NCI-H1105 treated with DMSO at 0.1 percent for 48 hours (cell line): ENCODE data around the gene PGAP3.
A peak's percentile ranks its signal among the peaks of the same experiment; 100 is the strongest.

Source experiments
- DNase-seq: peaks from one replicate; lab custom pipeline; 2025; lab: John Stamatoyannopoulos, UW

The PGAP3 gene

DNA sequence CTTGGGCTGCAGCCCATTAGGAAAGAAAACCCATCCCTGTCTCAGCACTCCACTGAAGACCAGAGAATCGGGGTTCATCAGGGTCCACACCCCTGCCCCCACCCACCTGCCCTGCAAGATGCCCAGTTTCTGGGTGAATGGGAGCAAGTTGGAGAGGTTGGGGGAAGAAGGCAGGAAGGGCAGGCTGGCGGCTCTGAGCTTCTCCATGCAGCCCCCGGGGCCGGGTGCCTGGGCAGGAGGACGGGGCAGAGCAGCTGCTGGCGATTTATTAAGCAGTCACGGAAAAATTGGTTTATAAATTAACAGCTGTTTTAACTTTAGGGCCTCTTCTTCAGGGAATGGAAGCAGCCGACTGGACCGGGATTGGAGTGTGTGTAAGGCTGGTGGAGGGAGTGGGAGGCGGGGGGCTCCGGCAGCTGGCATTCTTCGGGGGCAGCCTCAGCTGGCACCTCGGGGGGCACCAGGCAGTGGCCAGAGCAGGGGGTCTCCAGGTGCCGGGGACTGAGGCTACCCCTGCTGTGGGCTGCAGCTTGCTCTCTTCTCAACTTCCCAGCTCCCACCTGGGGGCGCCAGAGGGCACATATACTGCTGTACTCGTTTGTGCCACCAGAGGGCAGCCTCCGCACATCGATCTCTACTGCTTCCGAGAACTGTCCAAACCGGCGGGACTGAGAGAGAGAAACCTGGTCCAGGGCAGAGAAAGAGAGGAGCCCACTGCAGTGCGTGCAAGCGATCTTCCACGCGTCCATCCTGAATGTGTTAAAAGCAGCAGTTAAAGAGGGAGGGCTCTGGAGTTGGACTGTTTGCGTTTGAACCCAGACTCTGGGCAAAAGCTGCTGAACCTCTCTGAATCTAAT lies 66.1 kb downstream of the PGAP3 start:
- DNase-seq = peak; percentile 70
